DND-41 (cell line): Measurements from ENCODE around the gene ASAH2.

Experiments used
- ATAC-seq: fragments of 200-7000 bp; cut with Tn5 transposase; 3 replicates; pipeline ENCODE4 v1.9.1; 2021; ENCODE audit warnings: low read depth; ENCODE audit not compliant: insufficient read depth
- DNase-seq: peaks from one replicate; pipeline ENCODE4 v3.0.0-alpha.2; 2020
- H2AFZ ChIP-seq: 2 replicates; pipeline ENCODE4 v1.6.0; 2012; ENCODE audit warnings: low read depth, low read length
- H3K27ac ChIP-seq: 2 replicates; pipeline ENCODE4 v1.5.1; 2012; ENCODE audit warnings: low read length, inconsistent platforms
- H3K27me3 ChIP-seq: fragments of 200-600 bp; sonication (generic); 2 replicates; pipeline ENCODE4 v1.6.0; 2012; ENCODE audit warnings: low read length, mild to moderate bottlenecking, inconsistent platforms; ENCODE audit not compliant: insufficient read depth, poor library complexity
- H3K36me3 ChIP-seq: 2 replicates; pipeline ENCODE4 v1.5.1; 2012; ENCODE audit warnings: low read length, inconsistent platforms; ENCODE audit not compliant: insufficient read depth
- H3K4me1 ChIP-seq: 2 replicates; pipeline ENCODE4 v1.5.1; 2012; ENCODE audit warnings: mild to moderate bottlenecking, low read length; ENCODE audit not compliant: insufficient read depth
- H3K4me2 ChIP-seq: 2 replicates; pipeline ENCODE4 v1.6.0; 2012; ENCODE audit warnings: mild to moderate bottlenecking, moderate library complexity, low read length, inconsistent platforms; ENCODE audit not compliant: insufficient read depth
- H3K4me3 ChIP-seq, 2 experiments: fragments of 200-600 bp in 1 of 2; shearing (Covaris generic) in 1 of 2; 2 replicates each; pipeline ENCODE4 v1.5.1; 2012 to 2016; ENCODE audit warnings: inconsistent platforms in 2 of 2, low read length in 2 of 2, mild to moderate bottlenecking in 2 of 2, low read depth in 1 of 2, moderate library complexity in 1 of 2
- H3K79me2 ChIP-seq: 2 replicates; pipeline ENCODE4 v1.6.0; 2012; ENCODE audit warnings: low read length, inconsistent platforms; ENCODE audit not compliant: insufficient read depth
- H3K9ac ChIP-seq: 2 replicates; pipeline ENCODE4 v1.6.0; 2012; ENCODE audit warnings: low read depth, mild to moderate bottlenecking, inconsistent platforms, low read length, moderate library complexity
- H3K9me3 ChIP-seq: 2 replicates; pipeline ENCODE4 v1.5.1; 2012; ENCODE audit warnings: low read length, moderate library complexity, mild to moderate bottlenecking, inconsistent platforms; ENCODE audit not compliant: insufficient read depth, severe bottlenecking
- H4K20me1 ChIP-seq: 2 replicates; pipeline ENCODE4 v1.6.0; 2012; ENCODE audit warnings: low read length; ENCODE audit not compliant: insufficient read depth
- EZH2 ChIP-seq: IDR thresholded peaks from 3 replicates; pipeline ENCODE4 v1.6.1; 2012; ENCODE audit warnings: borderline replicate concordance, low read depth, mild to moderate bottlenecking, moderate library complexity, low read length, inconsistent platforms; ENCODE audit not compliant: severe bottlenecking
- TF ChIP-seq, protein P1 (sequence below): IDR thresholded peaks from 2 replicates; pipeline ENCODE4 v1.5.1; 2012; ENCODE audit warnings: borderline replicate concordance, low read length, moderate library complexity, mild to moderate bottlenecking; ENCODE audit not compliant: poor library complexity, severe bottlenecking; ENCODE audit errors: extremely low read depth

The ASAH2 gene

DNA sequence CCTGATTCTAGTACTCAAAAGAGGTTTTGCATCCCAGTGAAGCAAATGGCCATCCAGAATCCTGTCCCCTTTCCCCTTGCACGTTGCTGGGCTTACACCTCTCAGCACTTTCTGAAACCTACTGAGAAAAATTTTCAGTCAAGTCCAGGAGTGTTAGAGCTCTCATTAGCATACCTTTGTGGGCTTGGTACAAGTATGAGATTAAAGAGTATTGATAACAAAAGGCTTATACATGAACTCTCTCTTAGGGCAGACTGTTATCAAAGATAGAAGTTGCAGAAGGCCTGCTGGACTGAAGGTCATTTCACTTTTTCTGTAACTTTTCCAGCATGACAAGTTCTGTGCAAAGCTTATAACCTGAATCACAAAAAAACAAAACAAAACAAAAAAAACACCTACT is at the start of gene ASAH2:
ASAH2 (minus strand) TSS at position 123 of the 400 bp plus-strand sequence. CDS start 2,906 bp downstream, outside the sequence.
- Histone ChIP-seq H4K20me1 (no peaks in the 10 kb centered on the region), H3K36me3 (no peaks in the 10 kb centered on the region), H3K4me1 (no peaks in the 10 kb centered on the region), H3K27me3 (peaks cover 6% of the 10 kb centered on the region), H3K27ac (no peak within 1 kb of the TSS), H3K9ac (no peak within 1 kb of the TSS), H3K79me2 (no peaks in the 10 kb centered on the region), H3K4me2 (no peak within 1 kb of the TSS), H3K4me3 (no peak within 1 kb of the TSS), H2AFZ (no peak within 1 kb of the TSS), H3K9me3 (no peaks in the 10 kb centered on the region)
- TF ChIP-seq, protein P1, sequence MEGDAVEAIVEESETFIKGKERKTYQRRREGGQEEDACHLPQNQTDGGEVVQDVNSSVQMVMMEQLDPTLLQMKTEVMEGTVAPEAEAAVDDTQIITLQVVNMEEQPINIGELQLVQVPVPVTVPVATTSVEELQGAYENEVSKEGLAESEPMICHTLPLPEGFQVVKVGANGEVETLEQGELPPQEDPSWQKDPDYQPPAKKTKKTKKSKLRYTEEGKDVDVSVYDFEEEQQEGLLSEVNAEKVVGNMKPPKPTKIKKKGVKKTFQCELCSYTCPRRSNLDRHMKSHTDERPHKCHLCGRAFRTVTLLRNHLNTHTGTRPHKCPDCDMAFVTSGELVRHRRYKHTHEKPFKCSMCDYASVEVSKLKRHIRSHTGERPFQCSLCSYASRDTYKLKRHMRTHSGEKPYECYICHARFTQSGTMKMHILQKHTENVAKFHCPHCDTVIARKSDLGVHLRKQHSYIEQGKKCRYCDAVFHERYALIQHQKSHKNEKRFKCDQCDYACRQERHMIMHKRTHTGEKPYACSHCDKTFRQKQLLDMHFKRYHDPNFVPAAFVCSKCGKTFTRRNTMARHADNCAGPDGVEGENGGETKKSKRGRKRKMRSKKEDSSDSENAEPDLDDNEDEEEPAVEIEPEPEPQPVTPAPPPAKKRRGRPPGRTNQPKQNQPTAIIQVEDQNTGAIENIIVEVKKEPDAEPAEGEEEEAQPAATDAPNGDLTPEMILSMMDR = no peak
- no peak for TF ChIP-seq EZH2
- DNase-seq (no peak), ATAC-seq (no peak)

DNA sequence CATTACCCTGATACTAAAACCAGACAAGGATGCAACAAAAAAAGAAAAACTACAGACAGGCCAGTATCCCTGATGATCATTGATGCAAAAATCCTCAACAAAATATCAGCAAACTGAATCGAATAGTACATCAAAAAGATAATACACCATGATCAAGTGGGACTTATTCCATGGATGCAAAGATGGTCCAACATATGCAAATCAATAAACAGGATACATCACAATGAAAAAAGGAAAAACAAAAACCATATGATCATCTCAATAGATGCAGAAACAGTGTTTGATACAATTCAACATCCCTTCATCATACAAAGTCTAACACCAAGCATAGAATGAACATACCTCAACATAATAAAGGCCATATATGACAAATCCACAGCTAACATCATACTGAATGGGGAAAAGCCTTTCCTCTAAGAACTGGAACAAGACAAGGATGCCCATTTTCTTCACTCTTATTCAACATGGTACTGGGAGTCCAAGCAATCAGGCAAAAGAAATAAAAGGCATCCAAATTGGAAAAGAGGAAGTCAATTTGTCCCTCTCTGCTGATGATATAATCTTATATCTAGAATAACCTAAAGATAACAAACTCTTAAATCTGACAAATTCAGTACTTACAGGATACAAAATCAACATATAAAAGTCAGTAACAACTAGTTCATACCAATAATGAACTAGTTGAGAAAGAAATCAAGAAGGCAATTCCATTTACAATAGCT is 48.8 kb upstream of the ASAH2 start:
- no peak for DNase-seq
- no peaks in the 10 kb centered on the region for H3K9me3 ChIP-seq
- no peak overlapping the region for H3K9ac ChIP-seq
- ATAC-seq = no peak
- H4K20me1 ChIP-seq = no peaks in the 10 kb centered on the region
- H3K27me3 ChIP-seq = no peaks in the 10 kb centered on the region
- TF ChIP-seq, protein P1 = no peak
- no peak for TF ChIP-seq EZH2
- no peak overlapping the region for H3K4me3 ChIP-seq
- no peak overlapping the region for H2AFZ ChIP-seq
- no peak overlapping the region for H3K27ac ChIP-seq
- H3K4me2 ChIP-seq = no peak overlapping the region
- H3K79me2 ChIP-seq = no peaks in the 10 kb centered on the region
- H3K36me3 ChIP-seq = no peaks in the 10 kb centered on the region
- no peaks in the 10 kb centered on the region for H3K4me1 ChIP-seq

DNA sequence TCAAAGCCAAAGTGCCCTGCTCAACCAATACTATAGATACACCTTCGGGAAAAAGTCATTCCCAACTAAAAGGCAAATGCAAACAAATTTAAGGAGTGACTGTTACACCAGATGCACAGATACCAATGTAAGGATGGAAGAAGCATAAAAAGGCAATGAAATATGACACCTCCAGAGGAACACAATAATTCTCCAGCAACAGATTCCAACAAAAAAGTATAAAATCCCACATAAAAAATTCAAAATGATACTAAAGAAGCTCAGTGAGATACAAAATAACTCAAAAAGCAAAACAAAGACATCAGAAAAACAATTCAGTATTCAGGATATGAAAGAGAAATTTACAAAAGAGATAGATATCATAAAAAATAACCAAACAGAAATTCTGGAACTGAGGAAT is 44.1 kb upstream of the ASAH2 start:
- Histone ChIP-seq H3K27ac (no peak overlapping the region), H4K20me1 (no peaks in the 10 kb centered on the region), H3K4me2 (no peak overlapping the region), H3K9me3 (no peaks in the 10 kb centered on the region), H3K9ac (no peak overlapping the region), H2AFZ (no peak overlapping the region), H3K4me1 (no peaks in the 10 kb centered on the region), H3K4me3 (no peak overlapping the region), H3K79me2 (no peaks in the 10 kb centered on the region), H3K27me3 (no peaks in the 10 kb centered on the region), H3K36me3 (no peaks in the 10 kb centered on the region)
- ATAC-seq (no peak), DNase-seq (no peak)
- no peak for TF ChIP-seq EZH2
- TF ChIP-seq, protein P1 = no peak

DNA sequence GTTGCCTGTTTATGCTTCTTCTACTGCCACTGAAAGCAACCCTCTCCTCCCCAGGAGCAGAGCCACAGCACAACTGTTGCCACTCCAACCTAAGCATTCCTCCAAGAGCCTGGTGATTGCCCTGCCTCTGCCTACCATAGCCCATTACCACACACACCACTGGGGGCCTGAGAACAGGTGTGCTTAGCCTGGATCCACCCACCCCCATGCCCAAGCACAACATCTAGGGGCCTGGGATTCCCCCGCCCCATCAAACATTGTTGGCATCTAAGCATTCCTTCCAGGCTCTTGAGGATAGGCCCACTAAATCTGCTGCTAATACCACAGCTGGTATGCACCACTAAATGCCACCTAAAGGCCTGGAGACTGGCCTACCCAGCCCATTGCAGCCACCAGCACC is 43.3 kb upstream of the ASAH2 start:
- no peaks in the 10 kb centered on the region for H3K4me1 ChIP-seq
- no peak overlapping the region for H3K9ac ChIP-seq
- H3K36me3 ChIP-seq = no peaks in the 10 kb centered on the region
- no peaks in the 10 kb centered on the region for H4K20me1 ChIP-seq
- no peak overlapping the region for H3K4me3 ChIP-seq
- TF ChIP-seq, protein P1 = no peak
- no peak for TF ChIP-seq EZH2
- no peaks in the 10 kb centered on the region for H3K27me3 ChIP-seq
- no peak for ATAC-seq
- H3K4me2 ChIP-seq = no peak overlapping the region
- no peak for DNase-seq
- H2AFZ ChIP-seq = no peak overlapping the region
- H3K79me2 ChIP-seq = no peaks in the 10 kb centered on the region
- no peak overlapping the region for H3K27ac ChIP-seq
- H3K9me3 ChIP-seq = no peaks in the 10 kb centered on the region
